Forelimb muscle (tissue), 1 donor: ENCODE measurements around the gene TMEM117. TPM values are rescaled to one million over a fixed set of nuclear protein-coding genes. Genes with fewer than 3 reads are reported as not detected.
"Not testable (repeated sequence)": the region's sequence is repeated elsewhere in the genome, so short reads cannot be mapped to it uniquely, and the experiment has no call there.

Experiments
- DNase-seq: peaks from one replicate; pipeline ENCODE4 v3.0.0-alpha.2; 2013; ENCODE audit warnings: low read depth
- polyA plus RNA-seq: library from polyadenylated mRNA; unstranded; fragments of 120-200 nt; gene quantifications from one replicate; pipeline ENCODE4 v1.2.1, GENCODE V29; 2013; ENCODE audit not compliant: insufficient read length

Gene TMEM117
- polyA plus RNA-seq, 1 donor, result 8.5 TPM

DNA sequence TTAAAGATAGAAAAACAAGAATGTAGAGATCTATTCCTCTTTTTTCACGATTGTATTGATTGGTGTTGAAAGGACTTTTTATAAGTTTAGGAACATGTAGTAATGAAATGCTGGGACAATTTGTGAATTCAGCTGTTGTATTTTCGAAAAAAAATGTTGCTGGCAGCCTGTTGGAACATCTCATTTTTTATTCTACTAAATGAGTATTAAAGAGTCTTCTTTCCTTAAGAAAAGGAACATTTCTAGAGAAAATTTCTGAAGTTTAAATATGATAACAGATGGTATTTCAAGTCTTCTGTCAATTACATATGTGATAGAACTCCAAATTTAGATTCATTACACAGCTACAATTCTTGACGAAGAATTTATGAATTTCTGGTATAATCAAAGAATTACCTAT is 189.6 kb downstream of the TMEM117 start:
- DNase-seq, result no peak

DNA sequence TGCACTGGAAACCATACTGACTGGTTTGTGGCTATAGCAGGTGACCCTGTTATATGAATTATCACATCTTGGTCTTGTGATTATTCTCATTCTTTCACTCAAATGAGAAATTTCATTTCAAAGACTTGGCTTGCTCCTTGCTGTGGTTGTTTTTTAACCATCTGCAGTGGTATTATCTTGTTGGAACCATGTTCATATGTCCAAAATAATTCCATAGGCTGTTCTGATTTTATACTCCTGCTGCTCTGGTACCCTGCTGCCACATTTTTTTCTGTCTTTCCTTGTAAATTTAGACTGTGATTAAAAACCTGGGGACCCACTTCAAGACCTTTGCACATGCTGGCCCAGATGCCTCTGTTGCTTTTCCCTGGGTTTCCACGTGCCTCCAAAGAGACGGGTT is 190.2 kb downstream of the TMEM117 start:
- DNase-seq, result no peak

DNA sequence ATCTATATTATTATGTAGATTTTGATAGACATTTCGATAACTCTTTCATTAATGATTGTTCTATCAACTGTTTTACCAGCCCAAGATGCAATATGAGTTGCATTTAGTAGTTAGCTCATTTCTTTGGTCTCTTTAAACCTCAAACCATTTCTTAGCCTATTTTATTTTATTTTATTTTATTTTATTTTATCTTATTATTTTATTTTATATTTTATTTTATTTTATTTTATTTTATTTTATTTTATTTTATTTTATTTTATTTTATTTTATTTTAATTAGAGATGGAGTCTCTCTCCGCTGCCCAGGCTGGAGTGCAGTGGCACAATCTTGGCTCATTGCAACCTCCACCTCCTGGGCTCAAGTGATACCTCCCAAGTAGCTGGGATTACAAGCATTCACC is 191.0 kb downstream of the TMEM117 start:
- DNase-seq, result not testable (repeated sequence)

DNA sequence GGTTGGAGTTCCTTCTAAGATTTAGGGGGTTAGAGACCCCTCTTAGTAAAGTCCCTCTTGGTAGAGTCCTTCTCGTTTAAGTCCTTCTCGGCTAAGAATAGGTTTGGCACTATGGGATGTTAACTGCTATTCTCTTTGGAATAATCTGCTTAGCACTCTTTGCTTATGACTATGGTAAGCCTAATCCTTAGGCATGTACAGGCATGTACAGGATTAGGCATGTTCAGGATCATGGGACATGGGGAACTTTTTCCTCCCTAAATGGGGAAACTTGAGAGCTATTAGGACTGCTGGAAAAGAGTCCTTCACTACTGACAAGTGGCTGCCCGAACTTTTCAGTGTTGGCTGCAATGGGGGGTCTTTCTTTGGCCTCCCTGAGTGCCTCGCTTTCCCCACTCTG is 193.3 kb downstream of the TMEM117 start:
- DNase-seq, result no peak

DNA sequence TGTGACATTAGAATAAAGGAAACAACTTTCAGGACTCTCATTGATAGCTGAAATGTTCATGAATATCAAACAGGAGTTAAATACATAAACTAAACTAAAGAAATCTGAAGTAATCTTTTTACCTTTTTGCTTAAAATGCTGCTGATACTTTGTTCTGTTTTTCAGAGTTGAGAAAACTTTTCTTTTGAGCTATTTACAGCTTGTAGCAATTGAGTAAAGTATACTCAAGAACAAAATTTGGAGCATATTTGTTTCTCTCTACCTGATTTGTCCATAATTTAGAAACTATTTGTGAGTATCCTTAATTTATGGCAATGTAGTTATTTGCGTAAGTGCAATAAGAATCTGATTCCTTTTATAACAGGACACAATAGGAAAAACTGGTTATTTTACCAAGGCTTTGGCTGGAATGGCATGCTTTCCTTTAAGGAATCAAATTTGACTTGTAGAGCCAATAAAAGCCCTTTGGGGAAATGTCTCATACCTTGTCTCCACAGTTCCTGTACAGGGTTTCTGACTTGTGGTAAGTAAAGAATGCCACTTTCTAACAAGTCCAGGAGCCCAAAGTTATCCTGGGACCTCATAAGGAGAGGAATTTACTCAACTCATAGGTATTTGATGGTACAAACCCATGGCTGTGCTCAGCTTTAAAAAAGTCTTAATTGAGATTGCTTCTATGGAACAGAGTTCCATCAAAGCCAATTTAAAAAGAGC is 195.7 kb downstream of the TMEM117 start:
- no peak for DNase-seq

DNA sequence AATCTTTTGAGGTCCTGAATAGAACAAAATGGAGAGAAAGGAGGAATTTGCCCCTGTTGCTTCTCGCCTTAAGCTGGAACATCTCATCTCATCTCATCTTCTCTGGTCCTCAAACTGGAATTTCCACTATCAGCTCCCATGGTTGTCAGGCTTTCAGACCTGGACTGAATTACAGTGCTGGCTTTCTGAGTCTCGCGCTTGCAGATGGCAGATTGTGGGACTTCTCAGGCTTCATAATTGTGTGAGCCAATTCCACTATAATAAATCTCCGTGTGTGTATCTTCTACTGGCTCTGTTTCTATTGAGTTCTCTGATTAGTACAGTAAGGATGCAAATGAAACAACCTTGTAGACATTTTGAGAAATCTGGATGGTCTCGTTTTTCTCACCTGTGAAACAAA is 199.0 kb downstream of the TMEM117 start:
- DNase-seq, result no peak

DNA sequence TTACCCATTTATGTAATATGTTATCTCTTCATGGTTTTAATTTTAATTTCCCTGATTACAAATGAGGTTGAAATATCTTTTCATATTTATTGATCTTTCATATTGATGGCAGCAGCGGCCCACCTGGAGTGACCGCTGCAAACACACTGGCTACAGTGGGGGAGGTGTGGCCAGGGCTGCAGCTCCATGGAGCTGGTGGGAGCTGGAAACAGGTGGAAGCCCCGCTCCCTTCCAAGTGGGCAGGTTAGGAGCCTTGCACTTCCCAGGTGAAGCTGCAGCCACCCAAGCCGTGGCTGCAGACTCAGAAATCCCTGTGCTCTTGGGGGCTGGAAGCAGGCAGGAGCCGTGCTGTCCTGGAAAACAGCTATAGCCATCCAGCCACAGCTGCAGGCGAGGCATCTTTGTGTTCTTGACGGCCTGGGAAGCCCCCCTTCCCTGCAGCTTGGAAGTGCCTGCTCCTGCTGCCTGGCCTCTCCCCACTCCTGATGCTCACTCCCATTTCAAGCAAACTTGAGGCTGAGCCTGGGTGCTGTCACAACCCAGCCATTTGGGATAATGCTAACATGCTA is 201.1 kb downstream of the TMEM117 start:
- no peak for DNase-seq

DNA sequence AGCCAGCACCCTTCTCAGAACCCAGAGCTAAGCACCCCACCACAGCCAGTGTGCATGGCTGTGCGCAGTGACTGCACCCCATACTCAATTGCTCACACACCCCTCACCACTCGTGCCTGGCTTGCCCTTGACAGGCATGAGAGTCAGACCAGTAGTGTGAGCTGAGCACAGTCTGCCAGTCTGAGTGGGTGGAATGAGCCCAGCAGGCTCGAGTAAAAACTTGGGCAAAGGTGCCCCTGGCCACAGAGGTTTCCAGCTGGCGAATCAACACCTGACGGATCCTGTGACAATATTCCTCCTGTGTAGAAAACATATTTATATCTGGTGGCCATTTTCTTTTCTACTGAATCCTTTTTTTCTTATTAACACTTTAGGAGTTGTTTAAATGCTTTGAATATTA is 202.5 kb downstream of the TMEM117 start:
- no peak for DNase-seq

DNA sequence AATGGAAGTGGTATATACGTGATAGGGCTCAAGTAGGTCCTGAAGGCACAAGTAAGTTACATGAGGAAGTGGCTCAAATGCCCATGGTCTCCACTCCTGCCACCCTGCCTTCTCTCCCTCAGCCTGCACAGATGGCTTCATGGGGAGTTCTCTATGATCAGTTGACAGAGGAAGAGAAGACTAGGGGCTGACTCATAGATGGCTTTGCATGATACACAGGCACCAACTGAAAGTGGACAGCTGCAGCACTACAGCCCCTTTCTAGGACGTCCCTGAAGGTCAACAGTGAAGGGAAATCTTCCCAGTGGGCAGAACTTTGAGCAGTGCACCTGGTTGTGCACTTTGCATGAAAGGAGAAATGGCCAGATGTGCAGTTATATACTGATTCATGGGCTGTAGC is 208.6 kb downstream of the TMEM117 start:
- DNase-seq, result not testable (repeated sequence)

DNA sequence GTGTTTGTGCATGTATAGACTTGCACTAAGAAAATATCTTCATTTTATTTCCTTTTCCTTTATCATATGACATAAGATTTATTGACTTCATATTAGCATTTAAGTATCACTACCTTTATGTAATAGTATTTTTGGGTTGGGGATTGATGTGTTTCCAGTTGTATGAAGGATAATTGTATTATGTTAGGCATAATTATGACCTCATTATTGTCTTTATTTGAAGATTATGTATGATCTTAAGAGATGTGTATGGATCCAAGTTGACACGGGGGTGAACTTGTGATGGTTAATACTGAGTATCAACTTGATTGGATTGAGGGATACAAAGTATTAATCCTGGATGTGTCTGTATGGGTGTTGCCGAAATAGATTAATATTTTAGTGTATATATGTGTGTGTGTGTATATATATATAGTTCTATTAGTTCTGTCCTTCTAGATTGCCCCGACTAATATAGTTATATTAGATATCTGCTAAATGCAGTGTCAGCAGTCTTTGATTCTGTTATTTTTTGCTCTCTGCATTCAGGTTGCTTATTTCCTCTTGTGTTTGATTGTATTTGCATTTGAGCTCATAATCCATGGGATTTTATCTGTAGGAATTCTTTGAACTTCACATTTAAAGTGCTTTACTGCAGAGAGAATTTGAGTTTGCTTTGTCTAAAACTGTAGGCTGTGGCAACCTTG is 211.0 kb downstream of the TMEM117 start:
- no peak for DNase-seq

DNA sequence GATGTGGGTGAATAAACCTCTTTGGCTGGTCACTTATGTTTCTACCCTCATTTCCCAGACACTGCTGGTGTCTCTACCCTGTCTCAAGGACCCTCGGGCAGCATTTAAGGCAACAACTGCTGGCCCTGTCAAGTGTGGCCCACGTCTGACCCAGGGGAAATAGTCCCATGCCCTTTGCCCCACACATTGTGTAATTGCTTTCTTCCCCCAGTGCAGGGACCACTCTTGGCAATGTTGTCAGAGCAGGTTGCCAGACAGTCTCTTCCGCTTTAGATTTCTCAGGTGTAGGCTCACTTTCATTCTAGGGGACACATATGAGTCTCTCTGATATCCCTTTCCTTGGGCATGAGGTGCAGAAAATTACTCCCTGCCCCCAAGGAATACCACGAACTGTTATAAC is 216.7 kb downstream of the TMEM117 start:
- DNase-seq, result no peak

DNA sequence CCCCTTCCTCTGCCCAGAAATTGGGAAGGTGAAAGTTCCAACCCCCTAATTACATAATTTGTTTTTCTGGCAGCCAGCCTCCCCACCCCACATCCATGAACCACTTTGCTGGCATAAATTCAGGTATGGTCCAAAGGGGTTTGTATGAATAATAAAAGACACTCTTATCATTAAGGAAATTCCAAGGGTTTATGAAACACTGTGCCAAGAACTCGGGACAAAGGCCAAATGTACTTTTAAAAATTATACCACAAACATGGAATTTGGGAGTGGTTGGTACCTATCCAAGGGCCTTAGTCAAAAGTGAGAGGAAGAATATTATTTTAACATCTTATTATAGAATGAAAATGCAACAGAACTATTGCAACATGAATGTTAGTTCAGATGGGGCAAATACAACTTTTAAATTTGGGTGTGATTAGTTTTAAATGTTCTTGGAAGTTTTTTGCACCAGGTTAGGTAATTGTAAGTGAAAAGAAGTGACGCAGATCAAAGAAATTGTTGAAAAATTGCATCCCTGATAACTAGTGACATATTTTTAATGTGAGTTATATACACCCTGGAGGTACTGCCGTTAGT is 217.8 kb downstream of the TMEM117 start:
- no peak for DNase-seq

DNA sequence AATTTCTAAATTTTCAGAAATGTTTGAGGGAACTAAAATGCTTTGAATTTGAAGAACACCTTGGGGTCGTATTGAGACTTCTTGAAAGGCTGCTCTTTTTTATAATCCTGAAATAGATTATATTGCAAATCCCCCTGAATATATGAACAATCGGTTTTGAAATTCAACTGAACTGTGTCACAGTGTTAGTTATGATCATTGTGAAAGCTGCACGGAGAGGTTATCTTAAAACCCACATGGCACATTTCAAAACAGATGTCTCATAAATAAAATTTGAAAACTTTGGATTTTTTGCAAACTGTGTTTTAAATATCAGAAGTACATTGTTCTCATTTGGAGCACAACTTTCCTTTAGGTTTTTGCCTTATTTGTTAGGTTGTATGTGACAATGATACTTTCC is 218.4 kb downstream of the TMEM117 start:
- no peak for DNase-seq

DNA sequence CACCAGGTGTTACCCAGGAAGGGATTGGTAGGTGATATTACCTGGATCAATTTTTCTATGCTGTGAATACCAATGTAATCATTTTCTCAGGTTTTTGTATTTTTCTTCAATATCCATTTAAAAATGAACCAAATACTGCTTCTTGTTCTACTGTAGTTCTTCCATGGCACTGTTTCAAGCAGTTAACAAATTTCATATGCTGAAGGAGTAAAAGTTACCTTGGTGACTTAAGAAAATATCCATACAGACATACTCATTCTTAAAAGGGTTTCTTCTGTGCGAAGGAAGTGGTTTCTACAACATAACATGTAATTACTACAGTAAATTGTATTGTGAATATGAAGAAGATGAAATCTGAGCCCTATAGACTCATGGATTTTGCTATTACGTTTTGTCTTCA is 222.5 kb downstream of the TMEM117 start:
- DNase-seq, result no peak

DNA sequence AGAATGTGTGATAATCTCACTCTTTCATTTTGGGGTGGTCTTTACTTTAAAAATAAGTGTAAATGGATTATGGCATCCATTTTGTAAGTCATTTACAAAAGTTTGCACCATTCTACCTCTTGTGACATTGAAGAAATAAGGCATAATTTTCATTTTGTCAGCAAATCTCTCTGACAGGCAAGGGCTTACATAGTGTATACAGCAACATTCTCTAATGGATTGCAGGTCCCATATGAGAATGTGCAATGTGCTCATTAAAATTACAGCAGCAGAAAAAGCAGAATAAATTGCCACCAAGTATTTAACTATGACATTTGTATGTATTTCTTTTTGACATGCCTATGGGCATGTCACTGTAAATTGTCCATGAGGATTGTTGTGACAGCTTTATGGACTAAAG is 223.6 kb downstream of the TMEM117 start:
- DNase-seq, result no peak

DNA sequence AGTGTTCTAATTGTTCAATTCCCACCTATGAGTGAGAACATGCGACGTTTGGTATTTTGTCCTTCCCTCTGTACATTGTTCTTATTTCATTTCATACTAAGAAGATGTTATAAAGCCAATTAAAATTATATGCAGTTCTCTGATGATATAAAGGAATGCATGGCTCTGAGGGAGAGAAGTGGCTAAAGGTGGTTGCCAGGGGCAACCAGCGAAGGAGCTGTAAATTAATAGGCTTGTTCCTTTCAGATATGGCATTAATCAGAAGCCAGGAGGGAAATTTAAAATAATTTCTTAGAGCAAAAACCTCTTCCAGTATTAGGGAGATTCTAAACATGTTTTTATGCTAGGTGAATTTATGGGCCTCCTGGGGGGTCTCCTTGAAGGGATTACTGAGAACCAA is 227.8 kb downstream of the TMEM117 start:
- DNase-seq, result no peak

DNA sequence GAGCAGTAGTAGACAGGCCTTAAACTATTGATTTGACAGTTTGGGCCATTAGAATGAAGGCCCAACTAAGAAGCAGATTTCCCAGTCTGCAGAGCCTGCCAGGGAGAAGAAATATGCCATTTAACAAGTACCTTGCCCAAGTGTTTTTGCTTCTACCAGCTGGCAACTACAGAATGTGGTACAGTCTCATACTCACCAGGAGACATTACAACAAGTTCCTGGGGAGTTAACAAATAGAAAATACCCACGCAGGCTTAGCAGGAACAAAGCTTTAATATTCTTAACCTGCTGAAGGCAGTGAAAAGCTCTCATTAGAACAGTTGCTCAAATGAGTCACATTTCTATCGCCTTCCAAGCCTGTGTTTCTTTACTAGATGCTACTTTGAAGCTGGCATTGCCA is 241.0 kb downstream of the TMEM117 start:
- DNase-seq, result no peak

DNA sequence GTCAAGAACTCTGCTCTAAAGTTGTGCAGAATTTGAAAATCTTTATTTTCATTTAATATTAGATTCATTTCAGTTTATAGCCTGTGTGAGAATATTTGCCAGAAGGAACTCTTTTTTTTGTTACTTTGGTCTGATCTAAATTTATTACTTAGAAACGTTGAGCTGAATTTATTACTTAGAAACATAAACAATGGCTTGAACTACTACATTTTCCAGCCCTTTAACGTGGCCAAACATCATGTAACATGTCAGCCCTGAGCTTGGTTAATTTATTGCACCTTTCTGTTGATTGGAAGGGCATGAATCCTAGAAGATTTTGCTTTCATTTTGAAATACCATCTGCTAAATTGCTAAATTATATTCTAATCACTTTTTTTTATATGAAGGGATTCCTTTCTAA is 241.4 kb downstream of the TMEM117 start:
- no peak for DNase-seq

DNA sequence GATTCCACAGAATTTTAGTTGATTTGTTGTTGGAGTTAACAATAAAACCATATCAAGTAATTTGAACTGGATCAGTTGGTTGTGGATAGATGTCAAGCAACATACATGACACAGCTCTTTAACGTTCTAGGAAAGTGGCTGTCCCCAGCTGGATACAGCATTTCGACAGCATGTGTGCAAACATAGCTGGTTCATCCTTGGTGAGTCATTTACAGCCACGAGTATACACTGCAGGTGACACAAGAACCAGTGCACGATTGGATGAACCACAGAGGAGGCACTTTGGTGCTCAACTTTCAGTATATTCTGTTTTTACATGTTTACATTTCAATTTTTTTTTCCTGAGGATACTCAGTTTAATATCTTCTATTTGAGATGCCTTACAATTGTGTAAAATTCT is 242.4 kb downstream of the TMEM117 start:
- no peak for DNase-seq

DNA sequence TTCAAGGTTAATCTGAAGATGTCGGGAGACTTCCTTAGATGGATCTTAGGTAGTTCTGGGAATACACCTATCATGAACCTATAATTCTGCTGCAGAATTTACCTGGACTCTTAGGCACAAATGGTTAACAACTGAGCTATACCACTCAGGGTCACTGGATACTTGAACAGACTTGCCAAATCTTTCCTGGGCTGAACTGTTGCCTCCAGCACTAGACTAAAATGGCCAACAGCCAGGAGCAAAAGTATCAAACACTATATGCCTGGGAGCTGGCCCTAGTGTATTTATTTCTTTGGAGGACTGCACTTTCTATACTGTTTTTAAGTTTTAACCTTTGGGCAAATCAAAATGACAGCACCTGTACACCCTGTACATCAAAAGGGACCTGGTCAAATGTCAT is 252.8 kb downstream of the TMEM117 start:
- DNase-seq, result no peak

DNA sequence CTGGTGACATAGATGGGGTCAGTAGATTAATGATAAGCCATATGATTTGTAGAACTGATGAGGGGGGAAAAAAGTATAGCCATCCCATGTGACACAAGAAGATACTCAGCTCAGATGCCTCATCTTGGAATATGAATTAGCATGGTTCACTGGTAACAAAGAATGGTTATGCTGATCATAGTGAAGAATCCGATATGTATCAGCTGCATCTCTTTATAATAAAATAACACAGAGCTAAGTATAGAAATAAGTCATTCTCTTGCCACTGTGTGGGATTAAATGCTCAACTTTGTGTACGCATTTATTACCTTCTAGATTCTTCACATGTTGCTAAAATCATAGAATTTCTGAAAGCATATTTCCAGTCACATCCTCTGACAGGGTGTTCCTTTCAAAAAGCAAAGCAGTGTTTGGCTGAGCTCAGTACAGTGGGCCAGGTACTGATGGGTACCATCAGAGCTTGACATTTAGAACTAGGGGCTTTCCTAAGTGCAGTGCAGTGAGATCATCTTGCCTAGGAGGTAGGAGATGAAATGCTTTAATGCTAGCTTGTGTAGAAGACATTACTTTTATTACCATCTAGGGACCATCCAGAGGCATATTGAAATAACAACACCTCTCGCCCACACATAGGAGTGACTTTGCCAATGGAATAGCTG is 256.2 kb downstream of the TMEM117 start:
- no peak for DNase-seq

DNA sequence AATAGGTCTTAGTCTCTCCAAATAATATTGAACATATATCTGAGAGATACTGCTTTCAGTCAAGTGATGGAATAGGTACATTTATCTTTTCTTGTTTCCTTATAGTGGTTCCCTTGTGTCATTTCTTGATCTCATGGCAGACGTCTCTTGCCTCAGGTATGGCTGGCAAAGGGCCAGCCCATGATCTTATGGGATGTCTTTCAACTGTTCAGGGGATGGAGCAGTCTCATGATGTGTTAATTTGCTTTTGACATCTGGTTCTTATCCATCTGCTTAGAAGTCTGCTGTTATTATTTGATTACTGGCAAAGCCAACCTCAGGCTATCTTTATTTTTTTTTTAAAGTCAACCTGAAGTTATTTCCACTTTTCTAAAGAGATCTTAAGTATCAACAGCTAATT is 262.9 kb downstream of the TMEM117 start:
- no peak for DNase-seq
